C1 segment of cervical spinal cord (tissue), 14 donors: ENCODE results near the gene MYOT.
A peak's percentile ranks its signal among the peaks of the same experiment; 100 is the strongest.

Source experiments
- DNase-seq, 14 donors: peaks; one replicate each; lab custom pipeline; 2025; lab: John Stamatoyannopoulos, UW

The MYOT gene, protein sequence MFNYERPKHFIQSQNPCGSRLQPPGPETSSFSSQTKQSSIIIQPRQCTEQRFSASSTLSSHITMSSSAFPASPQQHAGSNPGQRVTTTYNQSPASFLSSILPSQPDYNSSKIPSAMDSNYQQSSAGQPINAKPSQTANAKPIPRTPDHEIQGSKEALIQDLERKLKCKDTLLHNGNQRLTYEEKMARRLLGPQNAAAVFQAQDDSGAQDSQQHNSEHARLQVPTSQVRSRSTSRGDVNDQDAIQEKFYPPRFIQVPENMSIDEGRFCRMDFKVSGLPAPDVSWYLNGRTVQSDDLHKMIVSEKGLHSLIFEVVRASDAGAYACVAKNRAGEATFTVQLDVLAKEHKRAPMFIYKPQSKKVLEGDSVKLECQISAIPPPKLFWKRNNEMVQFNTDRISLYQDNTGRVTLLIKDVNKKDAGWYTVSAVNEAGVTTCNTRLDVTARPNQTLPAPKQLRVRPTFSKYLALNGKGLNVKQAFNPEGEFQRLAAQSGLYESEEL

DNA sequence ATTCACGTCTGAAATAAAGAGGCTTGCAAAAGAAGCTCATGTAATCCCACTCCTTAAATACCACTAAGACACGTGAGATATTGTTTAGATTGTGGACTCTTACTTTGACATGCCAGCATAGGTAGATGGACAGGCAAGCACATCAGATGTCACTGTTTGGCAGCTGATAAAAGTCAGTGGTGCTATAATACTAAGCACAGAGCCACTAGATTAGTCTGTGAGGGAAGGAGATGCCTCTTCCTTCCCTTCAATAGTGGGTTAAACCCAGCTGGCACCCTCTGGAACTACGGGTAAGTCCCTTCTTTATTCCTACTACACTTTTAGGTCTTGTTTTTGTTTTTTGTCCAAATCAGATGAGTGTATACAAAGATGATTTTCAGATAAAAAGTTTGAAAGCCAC lies at the start of gene MYOT:
TSS of gene MYOT (plus strand) at position 197 of the 400 bp plus-strand sequence. CDS start 2,792 bp downstream, outside the sequence.
- DNase-seq: no peak

DNA sequence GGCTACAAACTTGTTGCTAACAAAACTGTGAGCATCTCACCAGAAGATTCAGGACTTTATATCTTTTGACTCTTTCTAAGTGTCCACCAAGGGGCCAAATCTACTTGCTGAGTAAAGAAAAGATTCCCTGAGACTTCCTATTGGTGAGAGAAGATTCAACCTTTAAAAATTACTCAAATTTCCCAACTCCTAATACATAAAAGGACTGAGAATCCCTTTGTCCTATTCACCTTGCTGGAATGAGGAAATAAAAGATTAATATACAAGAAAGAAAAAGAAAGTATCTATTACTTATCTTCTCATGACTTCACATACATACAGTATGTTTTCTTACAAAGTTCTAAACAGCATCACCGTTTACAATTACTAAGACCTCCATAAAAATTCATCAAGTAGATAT lies 47.9 kb upstream of the MYOT start:
- DNase-seq: no peak

DNA sequence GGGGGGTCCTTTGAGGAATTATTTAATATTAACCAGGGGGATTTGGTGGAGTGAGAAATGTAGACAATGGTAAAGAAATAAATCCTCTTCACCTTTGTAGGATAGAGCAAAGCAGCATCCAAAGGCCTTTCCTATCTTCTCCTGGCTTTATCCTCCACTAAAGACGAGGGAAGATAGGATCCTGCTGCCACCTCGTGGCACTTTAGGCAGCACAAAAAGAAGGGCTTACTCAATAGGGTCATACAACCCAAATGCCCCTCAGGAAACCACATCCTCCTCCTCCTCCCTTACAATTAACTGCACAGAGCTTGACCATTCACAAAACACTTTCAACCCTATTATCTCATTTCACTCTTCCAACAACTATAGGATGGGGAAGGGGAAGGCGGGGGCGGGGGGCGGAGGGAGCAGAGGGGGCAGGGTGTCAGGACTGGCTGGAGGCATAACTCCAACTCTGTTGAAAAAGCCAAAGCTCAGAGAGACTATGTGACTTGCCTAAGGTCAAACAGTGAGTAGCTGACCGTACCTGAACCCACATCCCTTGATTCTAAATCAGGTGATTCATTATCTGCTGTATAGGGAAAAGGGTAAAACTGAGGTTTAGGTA lies 45.4 kb upstream of the MYOT start:
- peak in 4 of 14 donors; percentile 3 to 25 (median 10) for DNase-seq

DNA sequence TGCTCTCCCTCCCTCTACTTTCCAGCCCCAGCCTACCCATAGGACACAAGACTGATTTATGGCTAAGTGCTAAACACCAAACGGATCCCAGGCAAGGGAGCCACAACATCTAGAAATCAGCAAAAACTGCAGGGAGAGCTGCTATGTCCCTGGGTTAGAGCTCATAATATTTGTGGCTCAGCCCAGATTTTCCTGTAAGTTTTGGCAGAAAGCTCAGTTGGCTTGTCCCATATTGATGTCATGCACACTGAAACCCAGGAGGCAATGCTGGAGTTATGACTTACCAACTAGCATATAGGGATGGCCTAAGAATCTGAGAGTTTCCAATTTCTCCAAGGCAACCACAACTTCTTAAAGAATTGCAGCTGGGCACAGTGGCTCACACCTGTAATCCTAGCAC lies 44.7 kb upstream of the MYOT start:
- DNase-seq: peak in 1 of 14 donors; percentile 4

GRCh38 chr5:137825165-137825564 lies 42.5 kb upstream of the MYOT start:
- no peak for DNase-seq

GRCh38 chr5:137826067-137826466 lies 41.6 kb upstream of the MYOT start:
- no peak for DNase-seq

GRCh38 chr5:137828180-137828579 lies 39.5 kb upstream of the MYOT start:
- DNase-seq: no peak

DNA sequence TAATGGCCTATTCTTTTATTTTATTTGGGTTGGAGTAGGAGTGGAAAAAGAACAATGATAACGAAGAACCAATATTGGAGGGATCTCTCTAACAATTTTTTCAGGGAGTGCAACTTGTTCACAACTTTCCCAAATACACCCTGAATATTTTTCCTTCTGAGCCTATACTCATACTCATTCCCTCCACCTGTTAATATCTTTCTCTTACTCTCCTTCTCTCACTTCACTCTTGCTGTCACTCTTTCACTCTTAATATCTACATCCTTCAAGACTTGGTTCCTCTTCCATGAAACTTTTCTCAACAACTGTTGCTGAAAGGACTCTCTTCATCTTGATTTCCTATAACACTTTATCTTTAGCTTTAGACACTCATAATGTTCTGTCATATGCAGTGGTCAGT lies 39.0 kb upstream of the MYOT start:
- no peak for DNase-seq

- no peak for DNase-seq
Measured at GRCh38 chr5:137831105-137831504, 36.6 kb upstream of the MYOT start.

GRCh38 chr5:137831526-137831925 lies 36.1 kb upstream of the MYOT start:
- DNase-seq: no peak

DNA sequence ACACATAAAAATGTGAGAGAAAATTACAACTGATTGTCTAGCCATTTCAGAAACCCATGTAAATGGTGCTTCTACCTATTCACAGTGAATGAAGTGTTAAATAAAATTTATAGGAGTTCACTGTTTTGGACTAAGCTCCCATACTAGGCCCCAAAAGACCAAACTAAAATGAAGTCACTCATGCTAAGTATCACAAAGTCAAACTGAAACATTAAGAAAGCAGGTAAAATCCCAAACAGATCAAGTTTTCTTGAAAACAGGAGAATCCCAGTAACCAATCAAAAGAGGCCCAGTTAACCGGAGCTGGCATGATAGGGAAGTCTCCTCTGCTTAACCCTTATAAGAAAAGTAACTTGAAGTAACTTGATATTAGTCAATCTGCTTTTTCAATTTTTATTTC lies 35.2 kb upstream of the MYOT start:
- no peak for DNase-seq

GRCh38 chr5:137833463-137833862 lies 34.2 kb upstream of the MYOT start:
- DNase-seq: no peak

DNA sequence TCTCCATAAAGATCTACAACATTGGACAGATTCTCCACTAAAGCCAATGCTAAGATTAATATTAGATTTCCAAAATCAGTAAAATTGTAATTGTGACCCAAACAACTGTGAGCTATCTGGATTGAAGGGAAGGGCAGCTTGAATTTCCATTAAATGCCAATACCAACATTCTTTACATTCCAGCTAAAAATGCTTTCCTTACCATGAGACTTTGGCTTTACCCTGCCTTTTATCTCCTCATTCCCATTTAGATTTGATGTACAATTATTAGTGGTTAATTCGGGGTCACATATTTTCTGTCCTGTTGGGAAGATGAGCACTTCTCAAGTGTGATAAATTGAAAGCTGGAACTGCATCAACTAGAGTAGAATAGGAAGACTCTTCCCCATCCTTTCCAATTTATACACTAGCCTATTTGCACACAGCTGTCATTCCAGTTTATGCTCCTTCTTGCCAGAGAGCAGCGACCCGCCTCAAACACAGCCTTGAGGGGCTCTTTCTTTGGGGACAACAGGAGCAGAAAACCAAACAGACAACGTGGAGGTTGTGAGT lies 33.1 kb upstream of the MYOT start:
- DNase-seq: peak in 1 of 14 donors; percentile 13

DNA sequence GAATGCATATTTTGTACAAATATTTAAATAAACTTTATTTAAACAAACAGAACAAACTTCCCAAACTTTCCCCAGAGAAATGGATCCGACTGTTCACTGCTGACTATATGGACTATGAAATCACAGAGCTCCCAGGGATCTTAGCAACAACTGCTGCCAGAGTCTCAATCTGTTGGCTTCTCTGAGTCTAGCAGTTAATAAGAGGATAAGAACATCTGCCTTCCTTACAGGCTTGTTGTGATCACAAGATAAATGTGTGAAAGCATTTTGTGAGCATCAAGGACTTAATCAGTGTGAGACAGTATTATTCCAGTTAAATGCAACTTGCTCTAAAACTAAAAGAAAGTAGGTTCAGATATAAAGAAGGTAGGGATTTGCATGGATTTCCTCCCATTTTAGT lies 31.4 kb upstream of the MYOT start:
- no peak for DNase-seq

DNA sequence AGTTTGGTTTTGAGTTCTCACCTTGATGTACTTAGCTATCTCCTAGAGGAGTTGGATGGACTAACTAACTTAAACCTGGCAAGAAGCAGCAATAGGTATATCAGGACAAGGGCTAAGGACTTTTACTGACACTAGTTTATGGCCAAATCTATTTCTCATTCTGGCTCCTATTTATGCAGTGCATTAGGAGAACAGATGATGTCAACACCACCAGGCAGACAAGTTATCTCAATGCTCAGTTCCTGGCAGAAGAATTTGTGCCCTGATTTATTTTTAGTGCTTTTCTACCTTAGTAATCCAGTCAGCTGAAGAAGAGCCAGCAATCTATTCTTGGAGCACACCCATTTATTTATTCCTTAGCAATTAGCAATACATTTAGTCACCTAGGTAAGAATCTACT lies 30.7 kb upstream of the MYOT start:
- DNase-seq: peak in 1 of 14 donors; percentile 97

GRCh38 chr5:137837491-137838394 lies 29.9 kb upstream of the MYOT start:
- DNase-seq: peak in 1 of 14 donors; percentile 74

DNA sequence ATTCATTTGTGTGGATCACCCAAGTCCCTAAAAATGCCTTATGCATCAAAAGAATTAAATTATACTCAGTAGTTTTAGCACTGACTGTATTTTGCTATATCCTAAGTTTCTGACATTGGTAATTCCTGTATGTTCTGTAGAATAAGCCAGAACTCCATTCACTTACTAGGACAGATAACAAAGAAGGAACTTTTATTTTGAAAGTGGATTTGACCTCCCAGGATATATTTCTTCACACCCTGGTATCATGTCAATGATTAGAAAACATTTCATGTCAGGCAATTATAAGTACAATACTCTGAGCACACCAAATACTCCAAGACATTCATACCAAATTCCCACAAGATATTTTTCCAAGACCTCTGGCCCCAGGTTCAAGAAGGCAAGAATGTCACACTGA lies 28.7 kb upstream of the MYOT start:
- DNase-seq: peak in 1 of 14 donors; percentile 20

GRCh38 chr5:137842296-137842695 lies 25.4 kb upstream of the MYOT start:
- no peak for DNase-seq

DNA sequence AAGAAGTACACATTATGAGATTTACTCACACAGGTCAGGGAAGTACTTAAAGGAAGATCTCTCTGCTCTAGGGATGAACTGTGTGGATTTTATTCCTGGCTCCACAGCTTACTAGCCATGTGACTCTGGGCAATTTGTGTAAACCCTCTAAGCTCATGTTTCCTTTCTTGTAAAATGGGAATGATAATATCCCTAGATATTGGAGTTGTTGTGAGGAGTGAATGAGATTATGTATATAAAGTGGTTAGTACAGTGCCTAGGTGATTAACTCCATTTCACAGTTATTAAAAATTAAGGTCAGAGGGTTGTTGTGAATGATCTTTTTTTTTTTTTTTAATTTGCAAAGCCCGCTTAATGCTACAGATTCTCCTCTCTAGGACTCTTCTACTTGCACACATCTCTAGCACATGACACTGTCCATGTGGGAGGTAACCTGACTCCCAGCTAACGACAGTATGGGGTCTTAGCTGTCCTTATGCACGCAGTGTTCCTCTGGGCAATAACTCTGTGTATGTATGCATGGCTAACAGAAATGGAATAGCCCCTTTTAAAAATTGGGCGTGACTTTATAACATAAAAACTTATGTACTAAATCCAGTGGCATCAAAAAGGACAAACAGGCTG lies 23.9 kb upstream of the MYOT start:
- DNase-seq: no peak

DNA sequence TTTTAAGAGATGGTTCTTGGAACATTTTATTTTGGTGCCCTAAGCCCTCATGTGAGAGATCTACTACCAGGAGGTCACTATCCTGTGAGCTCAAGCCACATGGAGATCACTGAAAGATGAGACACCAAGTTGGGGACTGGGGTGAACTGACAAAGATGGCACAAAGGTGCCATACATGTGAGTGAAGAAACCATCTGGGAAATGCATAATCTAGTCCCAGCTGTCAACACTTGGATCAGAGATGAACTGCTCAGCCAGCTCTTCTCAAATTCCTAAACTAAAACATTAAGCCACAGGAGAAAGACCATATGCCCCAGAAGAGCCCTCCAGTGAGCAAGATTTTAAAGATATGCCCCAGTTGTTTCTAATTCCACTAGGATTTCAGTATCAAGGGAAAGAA lies 22.2 kb upstream of the MYOT start:
- no peak for DNase-seq

DNA sequence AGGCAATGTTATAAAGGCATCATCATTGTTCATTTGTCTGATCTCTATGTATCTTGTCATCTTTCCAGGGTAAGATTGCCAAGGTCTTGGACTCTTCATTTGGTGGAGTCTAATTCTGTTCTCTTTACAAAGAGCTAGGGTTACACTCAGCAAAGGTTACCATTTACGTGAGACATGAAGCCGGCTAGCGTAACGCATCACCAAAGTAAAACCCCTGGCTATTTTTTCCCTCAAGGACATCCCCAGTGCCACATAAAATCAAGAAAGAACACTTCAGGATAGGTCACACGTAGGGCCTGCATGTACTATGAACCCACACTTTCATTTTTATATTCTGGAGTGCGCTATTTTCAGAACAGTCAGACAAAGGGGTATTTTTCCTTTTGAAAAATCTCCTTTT lies 20.0 kb upstream of the MYOT start:
- no peak for DNase-seq
